HG02973 (cell line): ENCODE measurements around the gene MED4.

Experiments used
- ATAC-seq: cut with Tn5 transposase; IDR thresholded peaks from one replicate; pipeline ENCODE4 v1.9.1; 2021; ENCODE audit warnings: moderate library complexity; ENCODE audit not compliant: unreplicated experiment

MED4 gene, protein sequence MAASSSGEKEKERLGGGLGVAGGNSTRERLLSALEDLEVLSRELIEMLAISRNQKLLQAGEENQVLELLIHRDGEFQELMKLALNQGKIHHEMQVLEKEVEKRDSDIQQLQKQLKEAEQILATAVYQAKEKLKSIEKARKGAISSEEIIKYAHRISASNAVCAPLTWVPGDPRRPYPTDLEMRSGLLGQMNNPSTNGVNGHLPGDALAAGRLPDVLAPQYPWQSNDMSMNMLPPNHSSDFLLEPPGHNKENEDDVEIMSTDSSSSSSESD

DNA sequence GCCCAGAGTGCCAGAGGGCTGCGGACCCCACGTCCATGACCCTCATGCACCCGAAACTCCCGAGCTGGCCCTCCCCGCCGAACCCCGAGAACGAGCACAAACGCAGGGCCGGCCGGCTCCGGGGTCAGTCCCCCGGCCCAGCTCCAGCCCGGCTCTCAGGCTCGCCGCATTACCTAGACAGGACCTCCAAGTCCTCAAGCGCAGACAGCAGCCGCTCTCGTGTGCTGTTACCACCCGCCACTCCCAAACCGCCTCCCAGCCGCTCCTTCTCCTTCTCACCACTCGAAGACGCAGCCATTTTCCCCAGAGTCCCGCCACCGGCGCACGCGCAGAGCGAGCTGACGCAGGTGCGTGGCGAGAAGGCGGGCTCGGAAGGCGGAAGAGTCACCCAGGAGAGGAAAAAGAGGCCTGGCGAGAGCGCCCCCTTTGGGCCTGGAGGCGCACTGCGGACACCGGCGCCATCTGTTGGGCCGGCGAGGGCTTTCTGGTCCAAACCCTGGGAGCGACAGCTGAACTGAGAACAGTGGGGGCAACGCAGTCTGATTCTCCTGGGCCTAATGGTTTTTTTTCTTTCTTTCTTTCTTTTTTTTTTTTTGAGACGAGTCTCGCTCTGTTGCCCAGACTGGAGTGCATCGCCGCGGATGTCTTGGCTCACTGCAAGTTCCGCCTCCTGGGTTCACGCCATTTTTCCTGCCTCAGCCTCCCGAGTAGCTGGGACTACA, at the start of gene MED4:
MED4 (minus strand) TSS at position 324 of the 722 bp plus-strand sequence; CDS start at position 298, 26 bp downstream.
- peak; percentile 89 for ATAC-seq

DNA sequence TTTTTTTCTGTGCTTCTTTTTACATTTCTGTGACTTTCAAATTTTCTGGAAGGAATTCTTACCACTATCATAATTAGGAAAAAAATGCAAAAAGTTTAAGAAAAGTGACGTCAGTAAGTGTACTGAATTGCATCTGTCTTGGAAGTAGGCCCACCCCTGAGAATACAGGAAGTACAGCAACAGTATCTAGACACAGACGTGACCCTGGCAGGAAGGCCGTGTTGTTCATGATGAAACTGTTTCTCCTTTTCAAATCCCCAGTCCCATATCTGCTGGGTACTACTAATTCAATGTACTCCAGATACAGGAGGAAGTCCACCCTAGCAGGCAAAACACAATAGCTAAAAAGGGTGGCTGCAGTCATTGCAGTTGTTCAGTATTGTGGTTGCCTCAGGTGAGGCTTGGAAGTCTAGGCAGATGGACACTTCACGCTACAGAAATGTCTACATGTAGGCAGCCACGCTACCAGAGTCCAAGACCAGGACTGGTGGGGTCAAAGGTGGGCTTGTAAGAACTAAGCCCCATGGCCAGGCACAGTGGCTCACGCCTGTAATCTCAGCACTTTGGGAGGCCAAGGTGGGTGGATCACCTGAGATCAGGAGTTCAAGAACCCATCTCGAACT, 49.6 kb upstream of the MED4 start:
- ATAC-seq, result no peak

DNA sequence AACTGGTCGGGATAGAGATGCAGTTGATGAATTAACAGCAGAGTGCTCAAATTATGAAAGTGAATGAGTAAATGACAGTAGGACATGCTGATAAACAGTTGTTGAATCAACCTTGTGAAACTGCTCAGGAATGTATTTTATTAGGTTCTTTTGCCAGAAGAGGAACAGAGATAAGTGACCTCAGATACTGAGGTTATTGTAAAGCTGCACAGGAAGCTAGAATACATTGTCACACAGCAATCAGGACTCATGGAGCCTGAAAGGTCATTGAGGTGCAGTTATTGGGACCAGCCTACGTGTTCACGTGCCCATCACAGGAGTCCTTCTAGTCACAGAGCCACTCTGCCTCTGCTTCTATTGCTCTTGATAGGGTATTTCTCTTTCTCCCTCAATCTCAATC, 47.5 kb upstream of the MED4 start:
- ATAC-seq, result peak; percentile 81

DNA sequence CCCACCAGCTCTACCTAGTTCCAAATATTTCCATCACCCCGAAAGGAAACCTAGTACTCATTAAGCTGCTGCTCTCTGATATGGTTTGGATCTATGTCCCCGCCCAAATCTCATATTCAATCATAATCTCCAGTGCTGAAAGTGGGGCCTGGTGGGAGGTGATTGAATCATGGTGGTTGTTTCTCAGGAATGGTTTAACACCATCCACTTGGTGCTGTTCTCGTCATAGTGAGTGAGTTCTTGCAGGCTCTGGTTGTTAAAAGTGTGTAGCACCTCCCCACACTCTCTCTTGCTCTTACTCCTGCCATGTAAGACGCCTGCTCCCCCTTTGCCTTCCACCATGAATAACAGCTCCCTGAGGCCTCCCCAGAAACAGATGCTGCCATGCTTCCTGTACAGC, 43.4 kb upstream of the MED4 start:
- no peak for ATAC-seq

DNA sequence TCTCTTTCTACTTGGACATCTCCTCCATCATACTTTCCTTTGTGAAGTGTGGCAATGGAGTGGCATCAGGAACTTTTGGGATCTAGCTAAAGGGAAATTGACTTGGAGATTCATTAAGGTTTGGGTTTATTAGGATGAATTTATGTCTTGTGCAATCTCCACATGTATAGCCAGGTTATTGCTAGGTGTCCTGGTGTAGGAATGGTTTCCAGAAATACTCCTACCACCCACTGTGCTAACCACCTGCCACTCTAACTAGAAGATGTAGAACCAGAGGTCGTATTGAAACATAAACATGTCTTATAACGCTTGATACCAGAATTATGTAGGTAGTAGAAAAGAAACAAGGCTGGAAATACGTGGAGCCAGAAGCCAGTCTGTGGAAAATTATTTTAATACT, 38.1 kb upstream of the MED4 start:
- no peak for ATAC-seq

DNA sequence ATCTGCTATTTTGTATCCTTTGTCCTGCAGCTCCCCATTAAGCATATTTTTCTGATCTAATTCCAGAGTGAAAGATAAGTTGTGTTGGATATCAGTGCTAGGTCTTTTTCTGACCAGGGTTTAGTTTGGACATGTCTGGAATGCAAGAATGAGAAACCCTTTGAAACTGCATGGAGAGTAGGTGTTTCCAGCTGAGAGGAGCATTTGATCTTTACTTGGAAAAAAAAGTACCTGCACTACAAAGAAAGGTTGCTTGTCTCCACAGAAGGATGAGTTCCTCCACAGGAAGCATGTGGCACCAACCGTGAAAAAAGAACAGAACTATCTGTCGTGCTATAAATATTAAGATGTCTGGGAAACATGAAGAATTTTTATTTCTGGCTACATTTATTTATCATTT, 36.6 kb upstream of the MED4 start:
- no peak for ATAC-seq

DNA sequence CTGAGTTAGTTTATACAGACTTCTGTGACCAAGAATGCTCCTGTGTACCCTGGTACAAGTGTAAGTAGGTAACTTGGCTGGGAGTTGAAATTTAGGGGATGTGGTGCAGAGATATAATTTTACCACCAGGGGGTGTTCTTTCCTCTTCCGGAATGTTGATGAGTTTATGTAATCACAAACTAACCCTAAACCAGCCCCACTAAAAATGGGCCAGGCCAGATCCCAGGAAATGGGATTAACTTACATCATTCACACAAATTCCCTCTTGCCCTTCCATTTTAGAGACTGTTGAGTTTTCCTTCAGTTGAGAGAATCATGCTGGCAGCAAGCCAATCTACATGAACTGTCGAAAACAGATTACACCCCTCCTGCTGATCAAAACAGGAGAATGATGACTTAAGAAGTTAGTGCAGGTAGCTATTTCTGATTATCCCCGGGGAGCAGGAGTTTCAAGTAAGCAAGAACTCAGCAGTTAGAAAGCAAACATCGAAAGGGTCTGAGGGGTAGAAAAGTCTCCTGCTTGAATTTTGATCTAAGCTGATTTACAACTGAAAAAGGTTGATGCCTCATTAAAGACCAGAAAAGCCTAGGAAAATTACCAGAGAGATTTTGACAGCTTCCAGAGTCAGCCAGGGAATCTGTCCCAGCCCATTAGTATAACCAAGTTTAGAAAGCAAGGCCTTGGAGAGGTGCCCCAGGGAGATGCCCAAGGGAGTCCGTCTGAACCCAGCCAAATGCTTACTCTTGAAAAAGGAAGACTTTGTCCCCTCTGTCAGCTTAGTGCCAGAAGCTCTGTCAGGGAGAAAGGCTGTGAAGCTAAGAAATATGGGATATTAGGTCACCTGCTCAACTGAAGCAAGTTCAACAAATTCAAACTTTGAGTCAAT, 32.3 kb upstream of the MED4 start:
- ATAC-seq, result no peak

DNA sequence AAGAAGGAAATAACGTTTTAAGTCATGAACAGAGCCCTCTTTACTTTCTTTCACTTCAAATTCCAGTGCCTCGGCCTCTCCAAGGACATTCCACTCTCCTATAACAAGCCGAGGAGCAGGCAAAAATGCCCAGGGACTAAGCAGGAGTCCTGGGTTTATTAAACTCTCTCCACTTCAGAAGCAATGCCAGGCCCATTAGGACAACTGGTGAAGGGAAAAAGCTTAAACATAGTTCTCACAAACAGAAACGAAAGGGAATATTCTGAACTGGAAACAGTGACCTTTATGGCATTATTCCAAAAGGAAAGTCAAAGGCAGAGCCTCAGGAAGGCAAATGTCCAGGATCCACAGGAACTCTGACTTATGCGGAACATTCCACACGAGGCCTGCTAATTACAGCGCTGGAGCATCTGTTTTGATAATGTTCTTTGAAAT, 30.9 kb upstream of the MED4 start:
- ATAC-seq, result no peak

DNA sequence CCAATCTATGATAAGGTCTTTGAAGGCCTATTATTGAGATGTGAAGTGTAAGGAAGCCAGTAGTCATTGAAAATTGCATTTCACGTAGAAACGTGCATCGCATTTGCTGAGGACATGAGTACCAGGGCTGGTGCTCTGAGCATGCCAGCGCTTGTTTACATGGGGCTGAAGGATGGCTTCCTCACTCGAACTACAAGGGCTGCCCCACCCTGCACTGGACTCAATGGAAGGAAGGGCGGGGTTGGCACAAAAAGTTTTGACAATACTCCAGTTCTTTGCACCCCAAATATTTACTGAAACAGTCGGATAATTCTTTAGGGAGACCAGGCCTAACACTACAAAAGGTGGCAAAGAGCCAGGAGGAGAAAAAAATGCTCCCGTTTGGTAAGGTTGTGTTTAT, 28.9 kb upstream of the MED4 start:
- ATAC-seq, result no peak

DNA sequence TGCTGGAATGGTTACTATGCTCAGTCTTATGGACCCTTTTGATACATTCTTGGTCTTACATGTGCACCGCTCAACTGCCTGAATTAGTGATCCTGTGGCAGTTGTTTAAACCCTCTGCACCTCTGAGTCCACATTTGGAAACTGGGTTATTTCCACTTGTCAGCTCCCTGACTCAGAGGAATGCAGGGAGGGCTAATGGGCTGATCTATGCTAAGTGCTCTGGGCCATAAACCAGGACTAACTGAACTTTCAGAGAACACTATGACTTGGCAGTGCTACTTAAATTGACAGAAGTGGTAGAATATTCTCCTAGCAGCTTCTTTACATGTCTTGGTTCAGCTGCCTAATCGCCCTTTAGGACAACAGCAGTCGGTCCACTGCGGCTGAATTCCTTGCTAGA, 26.8 kb upstream of the MED4 start:
- ATAC-seq, result no peak

DNA sequence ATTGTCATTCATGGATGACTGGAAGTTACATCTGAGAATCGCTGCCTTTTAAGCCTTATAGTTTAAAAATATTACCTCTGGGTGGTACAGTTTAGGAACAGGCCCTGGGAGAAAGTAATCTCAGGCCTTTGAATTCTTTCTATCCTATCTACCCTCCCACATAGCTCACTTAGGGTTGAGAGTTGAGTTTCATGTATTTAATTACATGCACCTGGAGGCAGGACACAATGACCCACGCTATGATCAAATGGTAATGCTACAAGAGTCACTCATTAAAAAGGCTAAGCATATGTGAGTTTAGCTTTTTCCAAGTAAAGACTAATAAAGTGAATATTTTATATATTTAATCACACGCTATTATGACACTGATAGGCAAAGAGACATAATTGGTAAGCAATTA, 25.3 kb upstream of the MED4 start:
- no peak for ATAC-seq

DNA sequence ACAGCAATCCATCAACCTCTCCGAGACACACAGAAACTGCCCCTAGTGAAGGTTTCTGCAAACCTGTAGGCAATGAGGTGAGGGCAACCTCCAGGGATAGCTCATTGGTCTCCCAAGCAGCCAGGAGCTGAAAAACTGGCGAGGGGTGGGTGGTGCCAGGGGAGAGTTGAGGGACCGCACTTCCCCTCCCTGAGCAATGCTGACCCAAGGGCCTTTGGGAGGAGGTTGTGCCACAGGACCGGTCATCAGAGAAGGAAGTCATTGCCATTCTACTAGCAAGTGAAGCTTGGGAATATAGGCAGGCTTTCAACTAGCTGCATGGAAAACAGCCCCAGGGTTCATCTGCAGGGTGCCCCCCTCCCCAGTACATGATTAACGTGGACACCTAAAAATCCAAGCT, 23.1 kb upstream of the MED4 start:
- no peak for ATAC-seq

DNA sequence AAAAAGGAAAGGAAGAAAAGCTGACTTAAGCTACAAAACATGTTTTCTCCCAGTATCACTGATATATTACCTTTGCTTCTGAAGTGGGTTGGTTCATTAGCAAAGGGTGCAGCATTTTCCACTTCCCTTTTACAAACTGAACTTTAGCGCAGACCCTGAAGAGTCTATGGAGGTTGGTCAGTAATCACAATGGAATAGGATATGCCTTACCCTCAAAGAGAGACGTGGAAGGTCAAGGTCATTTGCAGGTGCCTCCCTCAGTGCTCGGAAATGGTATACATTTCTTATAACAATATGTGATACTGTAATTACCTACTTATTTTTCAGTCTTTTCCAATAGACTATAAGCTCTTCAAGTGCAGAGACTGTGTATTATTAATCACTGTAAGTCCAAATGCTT, 21.9 kb upstream of the MED4 start:
- no peak for ATAC-seq

DNA sequence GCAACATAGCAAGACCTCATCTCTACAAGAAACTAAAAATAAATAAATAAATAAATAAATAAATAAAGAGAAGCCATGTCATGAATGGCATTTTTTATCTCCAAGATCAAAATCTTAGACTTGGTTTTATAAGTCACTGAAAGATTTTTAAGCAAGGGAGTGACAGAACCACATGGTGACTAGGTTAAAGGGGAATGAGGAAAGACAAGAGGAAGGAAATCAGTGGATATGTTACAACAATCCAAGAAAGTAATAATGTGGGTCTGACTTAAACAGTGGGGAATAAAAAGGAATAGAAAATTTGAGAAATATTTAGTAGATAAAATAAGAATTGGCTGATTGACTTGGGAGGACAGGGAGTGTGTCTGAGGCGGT, 18.8 kb upstream of the MED4 start:
- no peak for ATAC-seq

DNA sequence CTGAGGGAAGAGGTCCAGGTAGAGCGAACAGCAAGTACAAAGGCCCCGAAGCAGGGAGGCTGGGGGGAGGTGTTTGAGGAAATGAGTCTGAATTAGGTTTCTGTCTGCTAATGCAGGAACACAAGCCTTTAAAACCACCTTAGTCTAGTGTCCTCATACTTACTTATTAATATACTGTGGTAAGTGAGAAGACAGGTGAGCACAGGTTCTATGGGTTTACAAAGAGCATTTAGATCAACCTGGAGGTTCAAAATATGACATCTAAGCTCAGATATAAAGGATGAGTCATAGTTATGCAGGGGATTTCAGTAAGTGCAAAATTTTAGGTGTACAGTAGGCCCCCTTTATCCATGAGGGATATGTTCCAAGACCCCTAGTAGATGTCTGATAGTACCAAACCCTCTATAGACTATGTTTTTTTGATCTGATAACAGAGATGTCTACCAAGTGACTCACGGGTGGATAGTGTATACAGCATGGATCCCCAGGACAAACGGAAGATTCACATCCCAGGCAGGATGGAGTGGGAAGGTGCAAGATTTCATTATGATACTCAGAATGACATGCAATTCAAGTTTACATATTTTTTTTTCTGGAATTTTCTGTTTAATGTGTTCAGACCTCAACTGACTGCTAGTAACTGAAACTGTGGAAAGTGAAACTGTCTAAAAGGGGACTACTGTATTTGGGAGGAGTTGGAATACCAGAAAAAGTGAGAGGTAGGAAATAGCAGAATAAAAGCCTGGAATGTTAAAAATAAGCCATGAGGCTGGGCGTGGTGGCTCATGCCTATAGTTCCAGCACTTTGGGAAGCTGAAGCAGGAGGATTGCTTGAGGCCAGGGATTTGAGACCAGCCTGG, 18.2 kb upstream of the MED4 start:
- ATAC-seq, result no peak

DNA sequence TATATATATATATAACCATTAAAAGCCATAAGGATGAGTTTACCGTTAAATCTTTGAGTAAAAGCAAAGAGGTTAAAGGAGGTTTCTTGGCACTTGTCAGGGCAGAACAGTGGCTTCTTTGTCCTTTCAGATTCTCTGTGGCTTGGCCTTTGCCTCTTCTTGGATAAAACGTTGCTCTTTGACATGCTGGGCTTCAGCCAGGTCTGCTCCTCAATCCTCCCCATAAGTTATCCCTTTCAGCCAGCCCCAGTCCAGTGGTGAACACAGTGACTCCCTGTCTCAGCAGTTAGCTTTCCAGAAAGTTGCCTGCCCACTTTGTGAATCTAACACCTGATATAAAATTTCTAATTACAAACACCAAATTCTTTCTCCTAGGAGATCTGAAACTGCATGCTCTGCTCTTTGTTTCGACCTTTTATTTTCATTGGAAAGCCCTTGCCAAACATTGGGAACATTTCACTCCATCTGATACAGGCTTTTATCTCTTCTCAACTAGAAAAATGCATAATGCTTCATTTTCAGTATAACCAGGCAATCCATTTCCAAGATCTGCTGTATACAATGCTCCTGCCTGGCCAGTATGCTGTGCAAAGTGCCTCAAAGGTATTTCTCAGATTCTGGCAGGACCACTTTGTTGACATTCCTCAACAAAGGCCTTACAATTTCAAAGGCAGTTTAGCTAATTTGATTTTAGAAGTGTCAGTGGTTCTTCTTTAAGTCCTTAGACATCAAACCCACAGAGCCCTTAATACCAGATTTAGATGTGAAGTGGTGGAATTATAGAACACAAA, 16.2 kb upstream of the MED4 start:
- ATAC-seq, result no peak

DNA sequence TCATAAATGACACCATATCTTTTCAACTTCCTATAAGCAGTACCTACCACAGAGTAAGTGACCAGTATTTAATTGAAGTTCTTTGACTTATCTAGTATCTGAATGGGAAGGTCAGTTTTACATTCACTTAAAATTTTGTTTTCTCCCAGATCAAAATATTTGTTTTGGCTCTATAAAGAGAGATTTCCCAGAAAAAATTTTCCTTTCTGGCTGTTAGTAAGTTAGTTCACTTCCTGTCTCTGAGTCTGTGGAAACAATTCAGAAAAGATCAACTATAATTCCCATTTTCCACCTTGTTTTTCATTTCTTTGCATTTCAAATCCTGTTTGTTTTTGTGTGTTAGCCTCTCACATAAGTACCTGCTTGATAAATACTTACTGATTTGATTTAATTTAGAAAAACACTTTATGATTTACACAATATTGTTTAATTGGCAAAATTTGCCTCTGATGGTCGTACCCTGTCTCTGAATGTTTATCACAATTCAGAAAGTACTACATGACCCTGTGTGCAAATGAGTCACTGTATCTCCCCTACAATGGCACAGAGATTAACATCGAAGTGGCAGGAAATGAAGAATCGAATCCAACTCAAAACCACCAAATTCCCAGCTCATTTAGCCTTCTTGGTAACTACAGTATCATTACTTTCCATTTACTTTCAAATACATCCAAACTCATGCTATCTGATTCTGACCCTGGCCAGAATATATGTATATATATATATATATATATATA, 15.4 kb upstream of the MED4 start:
- no peak for ATAC-seq

DNA sequence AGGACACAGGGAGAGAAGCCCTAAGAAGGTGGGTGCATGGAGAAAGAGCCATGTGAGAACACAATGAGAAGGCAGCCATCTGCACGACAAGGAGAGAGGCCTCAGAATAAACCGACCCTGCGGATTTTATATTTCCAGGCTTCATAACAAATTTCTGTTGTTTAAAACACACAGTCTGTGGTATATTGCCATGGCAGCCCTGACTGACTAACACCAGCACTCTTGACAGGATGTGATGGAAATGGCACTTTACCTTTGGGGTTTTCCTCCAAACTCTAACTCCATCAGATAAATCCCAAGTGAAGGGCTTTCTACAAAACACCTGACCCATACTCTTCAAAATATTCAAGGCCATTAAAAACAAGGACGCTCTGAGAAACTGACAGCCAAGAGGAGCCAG, 13.2 kb upstream of the MED4 start:
- no peak for ATAC-seq

DNA sequence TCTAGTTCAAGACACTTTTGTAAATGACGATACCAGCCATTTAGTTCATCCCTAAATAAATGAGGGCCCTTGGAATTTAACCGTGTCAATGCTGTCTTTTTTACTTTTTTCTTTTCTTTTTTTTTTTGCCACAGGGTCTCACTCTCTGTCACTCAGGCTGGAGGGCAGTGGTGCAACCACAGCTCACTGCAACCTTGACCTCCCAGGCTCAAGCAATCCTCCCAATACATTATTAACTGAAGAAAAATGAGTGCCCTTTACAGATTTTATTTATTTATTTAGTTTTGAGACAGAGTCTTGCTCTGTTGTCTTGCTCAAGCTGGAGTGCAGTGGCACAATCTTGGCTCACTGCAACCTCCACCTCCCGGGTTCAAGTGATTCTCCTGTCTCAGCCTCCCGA, 2.9 kb upstream of the MED4 start:
- no peak for ATAC-seq
